ENCODE results near the gene CALHM5.
A peak's percentile ranks its signal among the peaks of the same experiment; 100 is the strongest.

Gene CALHM5

GRCh38 chr6:116528780-116529179, 17.3 kb downstream of the CALHM5 start:
- H3K4me3 ChIP-seq (ENCODE audit: low read length, poor library complexity, severe bottlenecking): no peak overlapping the region
- no peak overlapping the region for H3K9ac ChIP-seq (ENCODE audit: low read depth, low read length, poor library complexity, severe bottlenecking)
- H3K9me2 ChIP-seq (replicated peaks; ENCODE audit: low read depth, low read length): no peaks in the 10 kb centered on the region
- 0 out of 2 replicates have a peak overlapping the region, but pooled peaks have one; percentile 40 for H2AFZ ChIP-seq (ENCODE audit: low read length)
- H3K27me3 ChIP-seq (ENCODE audit: insufficient read depth, low read length, poor library complexity, severe bottlenecking): no peaks in the 10 kb centered on the region
- H3K4me1 ChIP-seq (ENCODE audit: insufficient read depth, low read length, poor library complexity, severe bottlenecking): peaks cover 4% of the 10 kb centered on the region
- TF ChIP-seq EZH2phosphoT487 (IDR thresholded peaks at IDR 0.05; ENCODE audit: borderline replicate concordance): no peak
- TF ChIP-seq CTCF (conservative IDR thresholded peaks at IDR 0.05; ENCODE audit: low read length): no peak
- no peaks in the 10 kb centered on the region for H3K36me3 ChIP-seq (ENCODE audit: insufficient read depth, low read length)
- no peak overlapping the region for H3K4me2 ChIP-seq (ENCODE audit: low read depth, low read length, poor library complexity, severe bottlenecking)
- H3F3A ChIP-seq (ENCODE audit: low read depth): no peaks in the 10 kb centered on the region
- no peaks in the 10 kb centered on the region for H4K20me1 ChIP-seq (ENCODE audit: insufficient read depth, low read length, poor library complexity, severe bottlenecking)
- no peaks in the 10 kb centered on the region for H3K9me3 ChIP-seq (ENCODE audit: insufficient read depth, low read depth, low read length)
- H3K79me2 ChIP-seq (ENCODE audit: insufficient read depth, low read length): no peaks in the 10 kb centered on the region

GRCh38 chr6:116529466-116530290, 18.2 kb downstream of the CALHM5 start:
- no peaks in the 10 kb centered on the region for H3K9me2 ChIP-seq (replicated peaks; ENCODE audit: low read depth, low read length)
- H3K79me2 ChIP-seq (ENCODE audit: insufficient read depth, low read length): no peaks in the 10 kb centered on the region
- no peaks in the 10 kb centered on the region for H3K27me3 ChIP-seq (ENCODE audit: insufficient read depth, low read length, poor library complexity, severe bottlenecking)
- no peak overlapping the region for H3K4me3 ChIP-seq (ENCODE audit: low read length, poor library complexity, severe bottlenecking)
- peaks cover 4% of the 10 kb centered on the region for H3K4me1 ChIP-seq (ENCODE audit: insufficient read depth, low read length, poor library complexity, severe bottlenecking)
- H3K4me2 ChIP-seq (ENCODE audit: low read depth, low read length, poor library complexity, severe bottlenecking): no peak overlapping the region
- no peaks in the 10 kb centered on the region for H3F3A ChIP-seq (ENCODE audit: low read depth)
- no peaks in the 10 kb centered on the region for H3K36me3 ChIP-seq (ENCODE audit: insufficient read depth, low read length)
- TF ChIP-seq CTCF (conservative IDR thresholded peaks at IDR 0.05; ENCODE audit: low read length) (no peak), EZH2phosphoT487 (IDR thresholded peaks at IDR 0.05; ENCODE audit: borderline replicate concordance) (no peak)
- no peaks in the 10 kb centered on the region for H3K9me3 ChIP-seq (ENCODE audit: insufficient read depth, low read depth, low read length)
- H2AFZ ChIP-seq (ENCODE audit: low read length): peak overlapping the region; percentile 40; the same call in 1 of the 2 replicates
- H3K9ac ChIP-seq (ENCODE audit: low read depth, low read length, poor library complexity, severe bottlenecking): no peak overlapping the region
- H4K20me1 ChIP-seq (ENCODE audit: insufficient read depth, low read length, poor library complexity, severe bottlenecking): no peaks in the 10 kb centered on the region

GRCh38 chr6:116530436-116530835, 19.0 kb downstream of the CALHM5 start:
- H3K27me3 ChIP-seq (ENCODE audit: insufficient read depth, low read length, poor library complexity, severe bottlenecking): no peaks in the 10 kb centered on the region
- H3K4me2 ChIP-seq (ENCODE audit: low read depth, low read length, poor library complexity, severe bottlenecking): no peak overlapping the region
- no peaks in the 10 kb centered on the region for H3K36me3 ChIP-seq (ENCODE audit: insufficient read depth, low read length)
- H3F3A ChIP-seq (ENCODE audit: low read depth): no peaks in the 10 kb centered on the region
- H2AFZ ChIP-seq (ENCODE audit: low read length): peak overlapping the region; percentile 50; the same call in 1 of the 2 replicates
- H3K79me2 ChIP-seq (ENCODE audit: insufficient read depth, low read length): no peaks in the 10 kb centered on the region
- no peaks in the 10 kb centered on the region for H3K9me2 ChIP-seq (replicated peaks; ENCODE audit: low read depth, low read length)
- TF ChIP-seq EZH2phosphoT487 (IDR thresholded peaks at IDR 0.05; ENCODE audit: borderline replicate concordance) (no peak), CTCF (conservative IDR thresholded peaks at IDR 0.05; ENCODE audit: low read length) (no peak)
- no peaks in the 10 kb centered on the region for H4K20me1 ChIP-seq (ENCODE audit: insufficient read depth, low read length, poor library complexity, severe bottlenecking)
- peaks cover 4% of the 10 kb centered on the region for H3K4me1 ChIP-seq (ENCODE audit: insufficient read depth, low read length, poor library complexity, severe bottlenecking)
- H3K9ac ChIP-seq (ENCODE audit: low read depth, low read length, poor library complexity, severe bottlenecking): no peak overlapping the region
- H3K4me3 ChIP-seq (ENCODE audit: low read length, poor library complexity, severe bottlenecking): no peak overlapping the region
- no peaks in the 10 kb centered on the region for H3K9me3 ChIP-seq (ENCODE audit: insufficient read depth, low read depth, low read length)
